Stimulated activated CD8-positive, alpha-beta memory T cell treated with anti-CD3 and anti-CD28 coated beads, Interleukin-7, amount 100 ng/mL, for 48 hours (primary cell): ENCODE results near the gene FPGS.
A peak's percentile ranks its signal among the peaks of the same experiment; 100 is the strongest.
"Not testable (repeated sequence)": the region's sequence is repeated elsewhere in the genome, so short reads cannot be mapped to it uniquely, and the experiment has no call there.

Experiments used
- DNase-seq, 2 donors: peaks; one replicate each; pipeline ENCODE4 v3.0.0-alpha.2; 2020; ENCODE audit warnings: low read depth in 1 of 2; ENCODE audit errors: extremely low read depth in 1 of 2

FPGS gene

GRCh38 chr9:127835991-127836516 lies 33.4 kb downstream of the FPGS start:
- DNase-seq, result peak; percentile 9 to 40

DNA sequence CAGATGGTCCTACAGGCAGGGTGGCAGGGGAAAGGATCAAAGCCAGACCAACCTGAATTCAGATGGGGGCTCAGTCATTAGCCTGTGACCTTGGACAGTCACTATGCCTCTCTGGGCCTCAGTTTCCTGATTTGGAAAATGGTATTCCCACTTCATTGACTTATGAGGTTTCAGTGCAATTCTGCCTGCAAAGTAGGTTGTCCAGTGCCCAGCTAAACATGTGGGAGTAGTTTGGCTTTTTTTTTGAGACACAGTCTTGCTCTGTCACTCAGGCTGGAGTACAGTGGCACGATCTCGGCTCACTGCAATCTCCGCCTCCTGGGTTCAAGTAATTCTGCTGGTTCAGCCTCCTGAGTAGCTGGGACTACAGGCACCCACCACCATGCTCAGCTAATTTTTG lies 33.9 kb downstream of the FPGS start:
- not testable (repeated sequence) for DNase-seq

- DNase-seq, result no peak
These were observed 34.7 kb downstream of the FPGS start for GRCh38 chr9:127837346-127837745.

DNA sequence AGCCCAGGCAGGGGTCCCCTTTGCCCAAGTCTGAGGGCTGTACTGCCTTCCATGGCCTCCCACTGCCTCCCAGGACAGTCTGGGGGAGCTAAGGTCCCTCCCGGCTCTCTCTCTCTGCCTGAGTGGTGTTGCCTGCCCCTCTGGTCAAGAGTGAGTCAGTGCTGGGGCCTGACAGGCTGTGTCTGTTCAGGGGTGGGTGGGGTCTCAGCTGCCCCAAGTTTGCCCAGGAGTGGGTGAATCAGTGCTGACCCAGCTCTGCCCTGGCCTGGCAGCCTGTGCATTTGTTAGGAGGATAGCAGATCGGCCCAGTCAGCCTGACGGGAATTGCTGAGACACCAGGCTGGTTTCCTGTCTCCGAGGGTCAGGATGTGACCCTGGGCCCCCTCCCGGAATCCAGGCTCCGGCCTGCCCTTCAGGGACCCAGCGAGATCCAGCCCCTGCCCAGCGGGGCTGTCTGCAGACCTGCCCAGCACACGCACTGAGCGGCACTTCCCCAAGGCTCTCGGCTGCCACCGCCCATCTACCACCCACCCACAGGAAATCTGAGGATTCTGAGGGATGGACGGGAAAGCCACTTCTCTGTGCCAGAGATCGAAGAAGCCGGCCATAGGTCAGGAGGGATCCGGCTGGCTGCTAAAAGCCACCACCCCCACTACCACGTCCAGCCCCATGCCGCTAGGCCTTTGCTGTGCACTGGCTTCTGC lies 35.8 kb downstream of the FPGS start:
- no peak for DNase-seq

GRCh38 chr9:127841087-127841835 lies 38.6 kb downstream of the FPGS start:
- DNase-seq, result no peak

GRCh38 chr9:127844821-127845359 lies 42.2 kb downstream of the FPGS start:
- no peak for DNase-seq

DNA sequence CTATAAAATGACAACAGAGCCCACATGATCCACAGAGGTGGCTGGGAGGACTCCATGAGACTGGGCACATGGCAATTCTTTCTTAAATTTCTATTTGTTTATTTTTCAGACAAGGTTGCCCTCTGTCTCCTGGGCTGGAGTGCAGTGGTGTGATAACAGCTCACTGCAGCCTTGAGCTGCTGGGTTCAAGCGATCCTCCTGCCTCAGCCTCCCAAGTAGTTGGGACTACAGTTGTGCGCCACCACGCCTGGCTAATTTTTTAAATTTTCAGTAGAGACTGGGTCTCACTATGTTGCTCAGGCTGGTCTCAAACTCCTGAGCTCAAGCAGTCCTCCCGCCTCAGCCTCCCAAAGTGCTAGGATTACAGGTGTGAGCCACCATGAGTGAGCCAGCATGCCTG lies 42.9 kb downstream of the FPGS start:
- not testable (repeated sequence) for DNase-seq

GRCh38 chr9:127846443-127847177 lies 43.9 kb downstream of the FPGS start:
- DNase-seq, result no peak

DNA sequence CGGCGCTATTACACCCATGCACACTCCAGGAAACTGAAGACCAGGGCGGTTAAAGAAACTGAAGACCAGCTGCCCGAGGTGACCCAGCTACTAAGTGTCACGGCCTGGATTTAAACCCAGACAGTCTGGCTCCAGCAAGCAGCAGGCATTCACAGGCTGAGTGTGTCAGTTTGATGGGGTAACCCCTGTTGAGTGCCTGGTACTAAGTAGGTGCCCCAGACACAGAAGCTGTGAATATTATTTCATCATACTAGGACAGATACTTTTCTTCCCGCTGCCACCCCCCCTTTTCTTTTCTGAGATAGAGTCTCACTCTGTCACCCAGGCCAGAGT lies 44.5 kb downstream of the FPGS start:
- no peak for DNase-seq

DNA sequence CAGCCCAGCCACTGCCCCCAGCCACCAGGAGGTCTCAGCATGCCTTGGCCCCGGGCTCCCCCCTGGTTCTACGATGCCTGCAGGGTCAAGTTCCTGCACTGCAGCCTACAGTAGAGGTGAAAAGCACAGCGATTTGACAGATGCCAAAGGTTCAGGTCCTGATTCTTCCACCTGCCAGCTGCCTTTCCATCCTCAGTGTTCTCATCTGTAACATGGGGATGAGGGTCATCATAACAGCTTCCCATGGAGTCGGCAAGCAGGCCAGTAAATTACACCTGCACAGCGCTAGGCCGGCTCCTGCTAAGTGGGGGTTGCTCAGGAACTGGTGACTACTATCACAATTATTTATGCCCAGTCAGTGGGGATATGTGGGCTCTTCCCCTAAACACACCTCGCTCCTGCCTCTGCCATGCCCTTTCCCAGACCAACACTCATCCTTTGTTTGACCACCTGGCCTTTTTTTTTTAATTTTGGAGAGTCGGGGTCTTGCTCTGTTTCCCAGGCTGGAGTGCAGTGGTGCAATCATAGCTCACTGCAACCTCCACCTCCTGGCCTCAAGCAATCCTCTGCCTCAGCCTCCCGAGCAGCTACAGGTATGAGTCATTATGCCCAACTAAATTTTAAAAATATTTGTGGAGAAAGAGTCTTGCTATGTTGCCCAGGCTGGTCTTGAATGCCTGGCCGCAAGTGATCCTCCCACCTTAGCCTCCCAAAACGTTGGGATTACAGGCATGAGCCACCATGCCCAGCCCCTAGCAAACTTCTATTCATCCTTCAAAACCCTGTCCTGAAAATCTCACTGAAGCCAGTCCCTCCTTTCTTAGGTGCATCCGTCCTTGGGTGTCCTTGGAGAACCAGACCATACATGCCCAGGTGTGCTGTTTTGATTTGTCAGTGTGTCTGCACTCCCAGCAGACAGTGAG lies 45.4 kb downstream of the FPGS start:
- no peak for DNase-seq

DNA sequence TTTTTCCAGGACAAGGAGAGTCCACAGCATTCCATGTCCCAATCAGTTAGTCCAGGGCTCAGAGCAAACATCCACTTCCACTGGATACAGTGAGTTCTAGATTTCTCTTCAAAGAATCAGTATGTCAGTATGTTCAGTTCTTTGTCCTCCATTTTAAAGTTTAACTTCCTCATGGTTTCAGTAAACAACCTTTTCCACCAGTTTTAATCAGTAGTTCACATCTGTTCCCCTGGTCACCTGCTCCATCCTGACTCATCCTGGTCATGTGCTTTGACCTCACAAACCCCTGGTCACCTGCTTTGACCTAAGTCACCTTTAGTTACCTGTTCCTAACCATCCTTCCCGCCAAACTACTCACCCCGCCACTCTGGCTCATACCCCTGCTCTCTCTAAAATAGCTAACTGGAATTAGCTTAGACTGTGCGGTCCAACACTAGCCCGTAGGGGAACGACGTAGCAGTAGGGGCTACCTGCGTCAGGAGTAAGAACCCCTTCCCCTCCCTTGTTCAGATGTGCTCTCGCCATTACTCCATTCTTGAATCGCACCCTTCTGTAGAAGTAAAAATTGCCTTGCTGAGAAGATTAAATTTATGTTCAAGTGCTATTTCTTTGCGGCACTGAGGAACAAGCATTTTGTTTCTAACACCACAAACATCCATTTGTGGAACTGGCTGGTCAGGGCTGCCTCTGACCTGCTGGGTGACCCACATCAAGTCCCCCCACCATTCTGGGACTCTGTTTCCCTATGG lies 46.2 kb downstream of the FPGS start:
- no peak for DNase-seq

DNA sequence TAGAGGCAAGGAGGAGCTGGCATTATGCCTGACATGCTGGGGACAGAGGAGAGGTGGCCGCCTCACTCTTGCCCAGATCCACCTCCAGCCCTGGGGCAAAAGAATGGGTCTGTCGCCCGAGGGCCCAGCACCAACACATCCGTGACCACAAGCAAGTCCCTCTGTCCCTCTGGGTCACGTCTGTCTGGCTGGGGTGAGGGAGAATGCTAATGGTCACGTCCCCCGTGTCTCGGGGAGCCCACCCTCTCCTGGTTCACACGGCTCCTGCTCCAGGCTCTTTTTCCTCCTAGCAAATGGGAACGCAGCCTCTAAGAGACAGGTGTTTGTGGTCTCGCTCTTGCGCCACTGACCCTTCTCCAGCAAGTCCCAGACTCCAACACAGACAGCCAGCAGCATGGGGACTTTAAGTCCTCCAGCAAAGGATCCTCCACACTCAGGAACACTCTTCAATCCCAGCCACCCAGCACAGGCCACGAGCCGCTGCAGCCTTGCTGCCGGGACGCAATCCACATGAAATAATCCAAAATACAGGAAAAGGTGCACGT lies 47.7 kb downstream of the FPGS start:
- DNase-seq, result no peak

DNA sequence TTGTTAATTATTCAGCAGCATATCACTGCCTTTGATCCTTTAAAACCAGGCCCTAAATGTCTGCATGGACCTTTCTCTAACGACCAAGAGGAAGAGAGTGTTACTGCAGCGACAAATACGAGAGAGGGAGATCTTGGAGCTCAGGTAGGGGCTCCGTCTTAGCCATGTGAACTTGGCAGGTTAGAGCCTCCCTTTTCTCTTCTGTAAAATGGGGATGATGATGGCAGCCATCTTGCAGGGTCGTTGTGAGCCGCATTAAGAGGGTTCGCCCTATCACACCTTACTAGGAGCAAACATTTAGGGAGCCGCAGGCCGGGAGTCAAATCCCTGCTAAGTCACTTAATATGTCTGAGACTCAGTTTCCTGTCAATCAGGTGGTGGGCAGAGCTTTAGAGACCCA lies 50.1 kb downstream of the FPGS start:
- no peak for DNase-seq

- no peak for DNase-seq
These were observed 50.9 kb downstream of the FPGS start for GRCh38 chr9:127853312-127854183.

DNA sequence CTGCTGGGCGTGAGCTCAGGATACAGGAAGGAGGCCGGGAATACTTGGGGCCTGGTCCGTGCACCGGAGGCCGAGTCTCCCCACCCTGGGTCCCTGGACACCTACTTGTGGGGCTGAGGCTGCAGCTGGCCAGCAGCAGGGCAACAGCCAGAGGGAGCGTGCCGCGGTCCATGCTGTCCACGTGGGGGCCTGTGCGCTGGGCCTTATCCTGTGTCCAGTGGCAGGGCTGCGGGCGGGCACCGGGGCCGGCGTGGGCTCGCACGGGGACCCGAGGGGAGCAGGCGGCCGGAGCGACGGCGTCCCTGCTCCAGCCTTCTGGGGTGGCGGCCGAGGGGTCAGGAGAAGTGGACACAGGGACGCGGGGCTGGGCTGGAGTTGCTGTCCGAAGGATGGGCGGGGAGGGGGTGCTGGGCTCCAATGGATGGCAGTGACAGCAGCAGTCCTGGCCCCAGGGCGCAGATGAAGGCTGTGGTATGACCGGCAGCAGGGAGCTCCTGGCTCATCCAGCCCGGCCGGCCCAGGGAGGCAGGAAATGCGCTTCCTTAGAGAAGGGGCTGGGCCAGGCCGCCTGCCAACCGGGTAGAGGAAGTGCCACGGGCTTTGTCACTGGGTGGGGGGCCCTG lies 51.6 kb downstream of the FPGS start, which contains the start of gene ENG:
TSS of gene ENG (minus strand) at position 475 of the 623 bp plus-strand sequence. CDS start at position 172, 303 bp downstream.
- DNase-seq, result no peak

- no peak for DNase-seq
These were observed 52.3 kb downstream of the FPGS start for GRCh38 chr9:127854960-127855359.

- DNase-seq, result no peak
These were observed 52.8 kb downstream of the FPGS start for GRCh38 chr9:127855522-127855921.
